OCI-LY1 (cell line): Measurements from ENCODE around the gene SH3RF1.

Source experiments
- EZH2 ChIP-seq: fragments of 200-600 bp; sonication (generic), shearing (Covaris generic); IDR thresholded peaks from 2 replicates; pipeline ENCODE4 v1.8.0; 2017; ENCODE audit warnings: borderline replicate concordance, mixed run types, mild to moderate bottlenecking, antibody characterized with exemption, low read length, moderate library complexity, mixed read lengths
- TF ChIP-seq, protein P1 (sequence below): fragments of 200-600 bp; sonication (generic), shearing (Covaris generic); IDR thresholded peaks from 2 replicates; pipeline ENCODE4 v1.5.1; 2017; ENCODE audit warnings: mild to moderate bottlenecking, antibody characterized with exemption, low read length, moderate library complexity, mixed read lengths

DNA sequence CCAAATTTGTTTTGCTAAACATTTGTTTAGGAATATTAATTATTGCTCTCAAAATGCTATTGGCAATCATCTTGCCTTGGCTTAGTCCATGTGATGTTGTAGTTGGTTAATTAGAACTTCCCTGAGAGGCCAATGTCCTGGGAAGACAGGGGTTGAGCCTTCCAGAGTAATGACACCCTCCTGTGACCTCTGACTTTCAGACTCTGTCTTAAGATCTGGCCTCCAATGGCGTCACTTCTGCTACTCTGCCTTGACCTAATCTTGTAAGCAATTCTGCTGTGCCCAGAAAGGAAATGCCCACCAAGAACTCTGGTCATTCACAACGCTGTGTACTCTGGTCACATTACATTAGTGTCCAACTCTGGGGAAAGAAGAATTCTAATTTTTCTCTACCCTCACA, 111.9 kb downstream of the SH3RF1 start:
- TF ChIP-seq, protein P1, sequence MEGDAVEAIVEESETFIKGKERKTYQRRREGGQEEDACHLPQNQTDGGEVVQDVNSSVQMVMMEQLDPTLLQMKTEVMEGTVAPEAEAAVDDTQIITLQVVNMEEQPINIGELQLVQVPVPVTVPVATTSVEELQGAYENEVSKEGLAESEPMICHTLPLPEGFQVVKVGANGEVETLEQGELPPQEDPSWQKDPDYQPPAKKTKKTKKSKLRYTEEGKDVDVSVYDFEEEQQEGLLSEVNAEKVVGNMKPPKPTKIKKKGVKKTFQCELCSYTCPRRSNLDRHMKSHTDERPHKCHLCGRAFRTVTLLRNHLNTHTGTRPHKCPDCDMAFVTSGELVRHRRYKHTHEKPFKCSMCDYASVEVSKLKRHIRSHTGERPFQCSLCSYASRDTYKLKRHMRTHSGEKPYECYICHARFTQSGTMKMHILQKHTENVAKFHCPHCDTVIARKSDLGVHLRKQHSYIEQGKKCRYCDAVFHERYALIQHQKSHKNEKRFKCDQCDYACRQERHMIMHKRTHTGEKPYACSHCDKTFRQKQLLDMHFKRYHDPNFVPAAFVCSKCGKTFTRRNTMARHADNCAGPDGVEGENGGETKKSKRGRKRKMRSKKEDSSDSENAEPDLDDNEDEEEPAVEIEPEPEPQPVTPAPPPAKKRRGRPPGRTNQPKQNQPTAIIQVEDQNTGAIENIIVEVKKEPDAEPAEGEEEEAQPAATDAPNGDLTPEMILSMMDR = no peak
- TF ChIP-seq EZH2 = no peak
